Progenitor cell of endocrine pancreas (in vitro differentiated cells): ENCODE measurements around the gene RNF13. TPM values are rescaled to one million over a fixed set of nuclear protein-coding genes. Genes with fewer than 3 reads are reported as not detected.

Source experiments
- DNase-seq: peaks from one replicate; pipeline ENCODE4 v3.0.0; 2021; ENCODE audit warnings: low spot score; ENCODE audit not compliant: unreplicated experiment
- H3K27ac Mint-ChIP-seq: 2 replicates; pipeline ENCODE4 v1.8.0; 2021; ENCODE audit warnings: mild to moderate bottlenecking, moderate library complexity, mixed read lengths
- H3K27me3 Mint-ChIP-seq: 2 replicates; pipeline ENCODE4 v1.8.0; 2021; ENCODE audit warnings: mixed read lengths
- H3K36me3 Mint-ChIP-seq: 2 replicates; pipeline ENCODE4 v1.8.0; 2022; ENCODE audit warnings: mixed read lengths; ENCODE audit not compliant: insufficient read depth
- H3K4me1 Mint-ChIP-seq: 2 replicates; pipeline ENCODE4 v1.8.0; 2021; ENCODE audit warnings: low read depth, mixed read lengths
- H3K4me3 Mint-ChIP-seq: 2 replicates; pipeline ENCODE4 v1.8.0; 2021; ENCODE audit warnings: low read depth, mild to moderate bottlenecking, moderate library complexity, mixed read lengths
- H3K9me3 Mint-ChIP-seq: 2 replicates; pipeline ENCODE4 v1.8.0; 2021; ENCODE audit warnings: low read depth, mixed read lengths
- CTCF ChIP-seq: fragments of 200-600 bp; sonication (generic); IDR thresholded peaks from one replicate; pipeline ENCODE4 v1.5.0; 2021; ENCODE audit warnings: antibody characterized with exemption, mild to moderate bottlenecking; ENCODE audit not compliant: unreplicated experiment
- total RNA-seq: library from RNA; stranded (reverse); gene quantifications from 2 replicates; pipeline ENCODE4 v1.2.1, GENCODE V29; 2021

The RNF13 gene
- total RNA-seq, 1 donor from 2014 or later, result 29.8 TPM

- H3K27me3 Mint-ChIP-seq, result no peaks in the 10 kb centered on the region
- H3K9me3 Mint-ChIP-seq, result no peaks in the 10 kb centered on the region
- no peaks in the 10 kb centered on the region for H3K36me3 Mint-ChIP-seq
- H3K4me3 Mint-ChIP-seq, result no peak overlapping the region
- TF ChIP-seq CTCF, result no peak
- DNase-seq, result no peak
- H3K4me1 Mint-ChIP-seq, result no peaks in the 10 kb centered on the region
- H3K27ac Mint-ChIP-seq, result no peak overlapping the region
Measured at GRCh38 chr3:149900322-149900721, 87.3 kb downstream of the RNF13 start.

GRCh38 chr3:149901770-149902169, 88.8 kb downstream of the RNF13 start:
- no peak for DNase-seq
- no peak overlapping the region for H3K27ac Mint-ChIP-seq
- no peaks in the 10 kb centered on the region for H3K9me3 Mint-ChIP-seq
- no peak for TF ChIP-seq CTCF
- H3K36me3 Mint-ChIP-seq, result no peaks in the 10 kb centered on the region
- H3K4me1 Mint-ChIP-seq, result no peaks in the 10 kb centered on the region
- H3K4me3 Mint-ChIP-seq, result no peak overlapping the region
- no peaks in the 10 kb centered on the region for H3K27me3 Mint-ChIP-seq

- H3K36me3 Mint-ChIP-seq, result no peaks in the 10 kb centered on the region
- H3K27me3 Mint-ChIP-seq, result no peaks in the 10 kb centered on the region
- no peaks in the 10 kb centered on the region for H3K9me3 Mint-ChIP-seq
- H3K27ac Mint-ChIP-seq, result no peak overlapping the region
- TF ChIP-seq CTCF, result no peak
- no peak for DNase-seq
- H3K4me3 Mint-ChIP-seq, result no peak overlapping the region
- H3K4me1 Mint-ChIP-seq, result no peaks in the 10 kb centered on the region
Measured at GRCh38 chr3:149902498-149903139, 89.6 kb downstream of the RNF13 start.

GRCh38 chr3:149906036-149906435, 93.0 kb downstream of the RNF13 start:
- Mint-ChIP-seq H3K4me3 (no peak overlapping the region), H3K36me3 (peaks cover 1% of the 10 kb centered on the region), H3K4me1 (no peaks in the 10 kb centered on the region), H3K27ac (no peak overlapping the region), H3K9me3 (no peaks in the 10 kb centered on the region), H3K27me3 (no peaks in the 10 kb centered on the region)
- no peak for DNase-seq
- TF ChIP-seq CTCF, result no peak

- peaks cover 2% of the 10 kb centered on the region for H3K36me3 Mint-ChIP-seq
- peak overlapping the region; percentile 53 for H3K27ac Mint-ChIP-seq
- no peak for TF ChIP-seq CTCF
- no peaks in the 10 kb centered on the region for H3K4me1 Mint-ChIP-seq
- H3K27me3 Mint-ChIP-seq, result no peaks in the 10 kb centered on the region
- no peak for DNase-seq
- no peak overlapping the region for H3K4me3 Mint-ChIP-seq
- H3K9me3 Mint-ChIP-seq, result no peaks in the 10 kb centered on the region
Measured at GRCh38 chr3:149908424-149908957, 95.5 kb downstream of the RNF13 start.
